DND-41 (cell line): ENCODE data around the gene ZNF697.

ENCODE experiments used
- CTCF ChIP-seq: IDR thresholded peaks from 2 replicates; pipeline ENCODE4 v1.5.1; 2012; ENCODE audit warnings: borderline replicate concordance, low read length, moderate library complexity, mild to moderate bottlenecking; ENCODE audit not compliant: poor library complexity, severe bottlenecking; ENCODE audit errors: extremely low read depth
- EZH2 ChIP-seq: IDR thresholded peaks from 3 replicates; pipeline ENCODE4 v1.6.1; 2012; ENCODE audit warnings: borderline replicate concordance, low read depth, mild to moderate bottlenecking, moderate library complexity, low read length, inconsistent platforms; ENCODE audit not compliant: severe bottlenecking

- TF ChIP-seq CTCF = no peak
- TF ChIP-seq EZH2 = no peak
Observed at GRCh38 chr1:119659628-119660027, 11.6 kb upstream of the ZNF697 start.
